ENCODE data around the gene NFATC1. TPM values are rescaled to one million over a fixed set of nuclear protein-coding genes. Genes with fewer than 3 reads are reported as not detected.

The NFATC1 gene
- total RNA-seq, 3 donors from 2014 or later: 10.9 to 18.0 (median 12.9) TPM

- DNase-seq (ENCODE audit: low spot score in 2 of 2): no peak
- peak overlapping the region in 1 of 3 donors; percentile 22 for H3K4me3 ChIP-seq
- intact Hi-C loops (cut with DNase I; ENCODE audit: low total_unique reads): no loop called here
- no peaks in the 10 kb centered on the region for H3K36me3 ChIP-seq
- no peaks in the 10 kb centered on the region for H3K4me1 ChIP-seq
- H3K27me3 ChIP-seq: no peaks in the 10 kb centered on the region
- no peak for TF ChIP-seq CTCF (IDR thresholded peaks at IDR 0.05)
- TF ChIP-seq POLR2A (IDR thresholded peaks at IDR 0.05): no peak
- no peak for TF ChIP-seq POLR2AphosphoS5 (IDR thresholded peaks at IDR 0.05)
- H3K9me3 ChIP-seq: no peaks in the 10 kb centered on the region
- H3K27ac ChIP-seq: peak overlapping the region in 1 of 2 donors; percentile 48
Observed at GRCh38 chr18:79423211-79424007, 27.7 kb downstream of the NFATC1 start.

DNA sequence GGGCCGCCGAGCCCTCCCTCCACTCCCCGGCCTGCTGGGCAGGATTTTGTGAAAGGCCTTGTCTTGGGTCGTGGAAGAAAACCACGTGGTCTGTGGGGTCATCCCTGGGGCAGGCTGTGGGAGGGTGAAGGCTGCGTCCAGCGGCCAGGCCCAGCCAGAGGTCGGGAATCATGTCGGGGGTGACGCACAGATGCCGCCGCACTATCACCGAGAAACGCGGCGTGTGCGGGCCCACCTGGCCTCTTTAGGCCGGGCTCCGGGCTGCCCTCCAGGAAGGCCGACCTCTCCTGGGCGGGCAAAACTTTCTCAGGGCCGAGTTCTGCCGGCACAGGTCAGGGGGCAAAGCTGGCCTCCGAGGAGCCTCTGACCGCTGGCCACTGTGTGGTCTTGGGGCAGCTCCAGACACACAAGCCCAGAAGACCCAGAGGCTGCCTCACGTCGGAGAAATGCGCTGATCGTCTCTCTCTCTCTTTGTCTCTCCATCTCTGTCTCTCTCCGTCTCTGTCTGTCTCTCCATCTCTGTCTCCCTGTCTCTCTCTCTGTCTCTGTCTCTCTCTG is 28.4 kb downstream of the NFATC1 start:
- TF ChIP-seq POLR2A (IDR thresholded peaks at IDR 0.05) (no peak), POLR2AphosphoS5 (IDR thresholded peaks at IDR 0.05) (peak in 1 of 3 donors; percentile 44)
- Histone ChIP-seq H3K27me3 (no peaks in the 10 kb centered on the region), H3K27ac (peak overlapping the region in 1 of 2 donors; percentile 48), H3K4me1 (no peaks in the 10 kb centered on the region), H3K4me3 (peak overlapping the region in 1 of 3 donors; percentile 22), H3K36me3 (no peaks in the 10 kb centered on the region), H3K9me3 (no peaks in the 10 kb centered on the region)
- no peak for DNase-seq (ENCODE audit: low spot score in 2 of 2)
- intact Hi-C loops (cut with DNase I; ENCODE audit: low total_unique reads): no loop called here

DNA sequence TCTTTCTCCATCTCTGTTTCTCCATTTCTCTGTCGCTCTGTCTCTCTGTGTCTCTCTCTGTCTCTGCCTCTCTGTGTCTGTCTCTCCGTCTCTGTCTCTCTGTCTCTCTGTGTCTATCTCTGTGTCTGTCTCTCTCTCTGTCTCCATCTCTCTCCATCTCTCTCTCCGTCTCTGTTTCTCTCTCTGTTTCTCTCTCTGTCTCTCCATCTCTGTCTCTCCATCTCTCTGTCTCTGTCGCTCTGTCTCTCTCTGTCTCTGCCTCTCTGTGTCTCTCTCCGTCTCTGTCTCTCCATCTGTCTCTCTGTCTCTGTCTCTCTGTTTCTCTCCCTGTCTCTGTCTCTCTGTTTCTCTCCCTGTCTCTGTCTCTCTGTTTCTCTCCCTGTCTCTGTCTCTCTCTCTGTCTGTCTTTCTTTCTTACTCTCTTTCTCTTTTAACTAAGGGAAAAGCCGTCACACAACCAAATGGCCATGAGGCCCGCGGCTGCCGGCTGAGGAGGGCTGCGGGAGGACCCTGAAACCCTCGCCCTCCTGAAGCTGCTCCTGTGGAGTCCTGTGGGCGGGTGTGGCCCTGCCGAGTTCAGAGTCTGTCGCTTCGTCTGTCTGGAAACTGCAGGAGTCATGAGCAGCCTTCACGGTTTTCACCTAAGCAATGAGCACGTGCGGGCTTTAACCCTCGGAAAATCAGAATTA is 29.3 kb downstream of the NFATC1 start:
- no peaks in the 10 kb centered on the region for H3K36me3 ChIP-seq
- no peaks in the 10 kb centered on the region for H3K27me3 ChIP-seq
- TF ChIP-seq CTCF (IDR thresholded peaks at IDR 0.05): no peak
- TF ChIP-seq POLR2A (IDR thresholded peaks at IDR 0.05): no peak
- TF ChIP-seq POLR2AphosphoS5 (IDR thresholded peaks at IDR 0.05): no peak
- H3K9me3 ChIP-seq: no peaks in the 10 kb centered on the region
- no peak overlapping the region for H3K27ac ChIP-seq
- H3K4me3 ChIP-seq: no peak overlapping the region
- DNase-seq (ENCODE audit: low spot score in 2 of 2): no peak
- intact Hi-C loops (cut with DNase I; ENCODE audit: low total_unique reads): no loop called here
- H3K4me1 ChIP-seq: no peaks in the 10 kb centered on the region

- intact Hi-C loops (cut with DNase I; ENCODE audit: low total_unique reads): no loop called here
- no peak for DNase-seq (ENCODE audit: low spot score in 2 of 2)
- Histone ChIP-seq H3K4me3 (no peak overlapping the region), H3K27me3 (no peaks in the 10 kb centered on the region), H3K9me3 (no peaks in the 10 kb centered on the region), H3K4me1 (no peaks in the 10 kb centered on the region), H3K27ac (no peak overlapping the region), H3K36me3 (no peaks in the 10 kb centered on the region)
- no peak for TF ChIP-seq POLR2AphosphoS5 (IDR thresholded peaks at IDR 0.05)
- no peak for TF ChIP-seq CTCF (IDR thresholded peaks at IDR 0.05)
- TF ChIP-seq POLR2A (IDR thresholded peaks at IDR 0.05): no peak
Observed at GRCh38 chr18:79425569-79425886, 29.8 kb downstream of the NFATC1 start.

DNA sequence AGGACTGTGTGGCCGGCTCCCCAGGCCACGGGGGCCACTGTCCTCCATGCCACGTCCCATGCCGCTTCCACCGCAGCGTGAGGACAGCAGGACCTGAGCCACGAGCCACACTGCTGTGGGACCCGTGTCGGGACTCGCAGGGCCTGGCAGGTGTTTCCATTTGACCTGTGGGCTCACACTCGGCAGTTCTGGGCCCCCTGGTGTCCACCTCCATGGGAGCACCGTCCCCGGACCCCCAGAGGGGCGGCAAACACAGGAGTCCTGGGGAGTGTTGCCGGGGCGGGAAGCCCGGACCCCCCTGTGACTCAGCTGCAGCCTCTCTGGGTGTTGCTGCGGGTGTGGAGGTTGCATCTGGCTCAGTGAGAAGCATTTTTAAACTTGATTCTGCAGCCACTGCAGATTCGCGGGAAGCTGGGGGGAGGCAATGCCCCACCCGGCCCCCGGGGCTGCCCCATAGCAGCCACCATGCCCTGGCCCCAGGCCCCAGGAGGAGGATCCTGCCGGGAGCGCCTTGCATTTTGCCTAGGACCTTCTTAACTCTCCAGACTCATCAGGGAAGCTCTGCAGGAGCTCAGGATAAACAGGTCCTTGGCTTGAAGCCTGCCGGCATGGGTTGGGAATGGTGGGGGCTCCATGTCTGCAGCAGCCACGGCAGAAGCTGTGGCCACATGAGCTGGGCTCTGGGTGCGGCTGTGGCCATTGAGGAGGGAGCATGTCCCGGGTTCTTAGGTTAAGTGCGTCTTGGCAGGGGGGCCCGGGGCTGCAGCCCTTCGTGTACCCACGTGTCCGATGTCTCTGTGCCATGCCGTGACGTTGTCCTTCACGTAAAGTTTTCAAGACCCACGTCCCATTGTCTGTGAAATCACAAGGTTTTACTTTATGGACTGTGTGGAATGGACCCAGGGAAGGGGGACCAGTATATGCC is 30.9 kb downstream of the NFATC1 start:
- H3K27ac ChIP-seq: no peak overlapping the region
- no peak for DNase-seq (ENCODE audit: low spot score in 2 of 2)
- no peaks in the 10 kb centered on the region for H3K9me3 ChIP-seq
- TF ChIP-seq POLR2A (IDR thresholded peaks at IDR 0.05) (no peak), CTCF (IDR thresholded peaks at IDR 0.05) (no peak), POLR2AphosphoS5 (IDR thresholded peaks at IDR 0.05) (no peak)
- H3K4me3 ChIP-seq: no peak overlapping the region
- H3K4me1 ChIP-seq: no peaks in the 10 kb centered on the region
- no peaks in the 10 kb centered on the region for H3K27me3 ChIP-seq
- intact Hi-C loops (cut with DNase I; ENCODE audit: low total_unique reads): no loop called here
- no peaks in the 10 kb centered on the region for H3K36me3 ChIP-seq
